Endothelial cell of umbilical vein (primary cell): ENCODE results near the gene CHST11. TPM values are rescaled to one million over a fixed set of nuclear protein-coding genes. Genes with fewer than 3 reads are reported as not detected.

ENCODE experiments used
- BruUV-seq: library from RNA; stranded (reverse); fragments of 400-500 nt; replicated peaks from 2 replicates; lab custom pipeline; 2021; lab: Mats Ljungman, UMichigan
- CTCF ChIA-PET: fragments of 300-600, 350-600 bp; sonication (Branson Sonifier 250); formaldehyde crosslinking; loops from one replicate; lab custom pipeline; 2021; ENCODE audit warnings: antibody characterized with exemption, inconsistent platforms; lab: Charles Lee
- POLR2A ChIA-PET: fragments of 300-600, 350-600 bp; sonication (Branson Sonifier 250); formaldehyde crosslinking; loops from one replicate; lab custom pipeline; 2021; ENCODE audit warnings: antibody characterized with exemption, inconsistent platforms; lab: Charles Lee
- DNase-seq: peaks from one replicate; pipeline ENCODE4 v3.0.0-alpha.2; 2011; ENCODE audit warnings: low read depth, low spot score
- FAIRE-seq: peaks from 2 replicates; lab custom pipeline; 2011; peaks lifted over from hg19 to GRCh38; lab: Jason Lieb, UNC
- H2AFZ ChIP-seq: 2 replicates; pipeline ENCODE4 v1.6.0; 2012; ENCODE audit warnings: low read depth, low read length, control low read depth, inconsistent platforms
- H3K27ac ChIP-seq: 2 replicates; pipeline ENCODE4 v1.5.1; 2011; ENCODE audit warnings: low read depth, mild to moderate bottlenecking, control low read depth, low read length, moderate library complexity; ENCODE audit not compliant: insufficient read depth
- H3K27me3 ChIP-seq, 2 experiments: 2 replicates each; pipeline versions ENCODE4 v1.6.0 to v1.6.1; 2011; ENCODE audit warnings: low read length in 2 of 2, mixed read lengths in 1 of 2; ENCODE audit not compliant: control insufficient read depth in 2 of 2, insufficient read depth in 2 of 2
- H3K36me3 ChIP-seq, 2 experiments: 2 replicates in 1 of 2; 3 replicates in 1 of 2; pipeline ENCODE4 v1.5.1; 2011; ENCODE audit warnings: low read length in 2 of 2, mild to moderate bottlenecking in 1 of 2, moderate library complexity in 1 of 2; ENCODE audit not compliant: control insufficient read depth in 2 of 2, insufficient read depth in 2 of 2; ENCODE audit errors: extremely low read depth in 1 of 2
- H3K4me1 ChIP-seq: 3 replicates; pipeline ENCODE4 v1.5.1; 2011; ENCODE audit warnings: mild to moderate bottlenecking, low read length; ENCODE audit not compliant: control insufficient read depth, insufficient read depth; ENCODE audit errors: extremely low read depth
- H3K4me2 ChIP-seq: 2 replicates; pipeline ENCODE4 v1.6.1; 2011; ENCODE audit warnings: low read length, control low read depth, mixed read lengths; ENCODE audit not compliant: insufficient read depth
- H3K4me3 ChIP-seq, 3 experiments: fragments of 200-600 bp in 1 of 3; sonication (generic), shearing (Covaris generic) in 1 of 3; replicated peaks in 1 of 3; 2 replicates each; pipeline ENCODE4 v1.5.1; 2011 to 2016; ENCODE audit warnings: control low read depth in 3 of 3, low read length in 3 of 3, mild to moderate bottlenecking in 2 of 3, inconsistent platforms in 1 of 3, low read depth in 1 of 3, moderate library complexity in 1 of 3; ENCODE audit not compliant: insufficient read depth in 1 of 3
- H3K79me2 ChIP-seq: 2 replicates; pipeline ENCODE4 v1.6.0; 2012; ENCODE audit warnings: low read length, inconsistent platforms; ENCODE audit not compliant: control insufficient read depth, insufficient read depth
- H3K9ac ChIP-seq: replicated peaks from 2 replicates; pipeline ENCODE3; 2011; ENCODE audit warnings: low read length, control low read depth; ENCODE audit not compliant: insufficient read depth; ENCODE audit errors: extremely low read depth
- H3K9me1 ChIP-seq: replicated peaks from 3 replicates; pipeline ENCODE4 v1.6.0; 2011; ENCODE audit warnings: mild to moderate bottlenecking, low read length; ENCODE audit not compliant: control insufficient read depth, insufficient read depth; ENCODE audit errors: extremely low read depth
- H3K9me3 ChIP-seq: replicated peaks from 2 replicates; pipeline ENCODE4 v1.5.1; 2012; ENCODE audit warnings: low read length, inconsistent platforms; ENCODE audit not compliant: control insufficient read depth, insufficient read depth
- H4K20me1 ChIP-seq: replicated peaks from 2 replicates; pipeline ENCODE3; 2011; ENCODE audit warnings: mild to moderate bottlenecking, low read length; ENCODE audit not compliant: control insufficient read depth, insufficient read depth; ENCODE audit errors: extremely low read depth
- CTCF ChIP-seq, 2 donors: IDR thresholded peaks; 1 replicate in 1 of 2; 2 replicates in 1 of 2; pipeline ENCODE4 v1.5.1; 2011; ENCODE audit warnings: low read length in 2 of 2, mild to moderate bottlenecking in 2 of 2, moderate library complexity in 2 of 2, control low read depth in 1 of 2, inconsistent platforms in 1 of 2, low read depth in 1 of 2; ENCODE audit not compliant: insufficient read depth in 1 of 2; ENCODE audit errors: extremely low read depth in 1 of 2
- EZH2 ChIP-seq: IDR thresholded peaks from 2 replicates; pipeline ENCODE4 v1.6.1; 2012; ENCODE audit warnings: borderline replicate concordance, low read depth, mild to moderate bottlenecking, moderate library complexity, low read length, inconsistent platforms; ENCODE audit not compliant: severe bottlenecking
- FOS ChIP-seq: IDR thresholded peaks from 2 replicates; pipeline ENCODE4 v1.6.1; 2011; ENCODE audit warnings: mild to moderate bottlenecking, low read length, moderate library complexity, borderline replicate concordance; ENCODE audit not compliant: insufficient read depth
- GATA2 ChIP-seq: IDR thresholded peaks from 2 replicates; pipeline ENCODE4 v1.7.0; 2011; ENCODE audit warnings: low read depth, mild to moderate bottlenecking, moderate library complexity, mixed read lengths, low read length; ENCODE audit not compliant: insufficient read length, insufficient read depth
- JUN ChIP-seq: IDR thresholded peaks from 2 replicates; pipeline ENCODE4 v1.6.1; 2011; ENCODE audit warnings: borderline replicate concordance, low read depth; ENCODE audit not compliant: insufficient read length, insufficient read depth
- MYC ChIP-seq: IDR thresholded peaks from one replicate; pipeline ENCODE4 v1.6.1; 2011; ENCODE audit warnings: mild to moderate bottlenecking, low read depth, low read length
- dilution Hi-C: fragments of 300-500 bp; cut with MboI; formaldehyde crosslinking; loops from one replicate; pipeline ENCODE4 v1.15.0; 2019; ENCODE audit warnings: low sequenced_read_pairs; ENCODE audit not compliant: extremely low pct_ligation_motif_present
- intact Hi-C: fragments of 100-400 bp; cut with micrococcal nuclease; formaldehyde crosslinking; loops from one replicate; pipeline ENCODE4 v1.10.0; 2022
- polyA plus RNA-seq, 4 experiments: library from polyadenylated mRNA; depleted of rRNA in 3 of 4; stranded (reverse) in 3 of 4; unstranded in 1 of 4; fragments of >200 nt; gene quantifications; 2 replicates each; pipeline versions ENCODE4 v1.2.1 to v1.2.3, GENCODE V29; 2011 to 2012; ENCODE audit warnings: missing spikeins in 1 of 4
- total RNA-seq: library from RNA; stranded (reverse); gene quantifications from 2 replicates; pipeline ENCODE4 v1.2.3, GENCODE V29; 2021

The CHST11 gene
- total and polyA plus RNA-seq, 2 donors (not counting 3 experiments of a cell fraction or from before 2014, with no cell fraction given) = 19.7 to 20.9 TPM

GRCh38 chr12:104579718-104580495, 123.2 kb downstream of the CHST11 start:
- H3K4me2 ChIP-seq = no peak overlapping the region
- intact Hi-C loops (no loop called here), dilution Hi-C loops (no loop called here)
- no peaks in the 10 kb centered on the region for H3K9me1 ChIP-seq
- ChIA-PET CTCF (interaction anchor here (1.3 kb wide), 1 partner anchor 11 kb away, joined by 4 read pairs; no protein-coding TSS in a partner anchor), POLR2A (no interaction called here)
- DNase-seq (no peak), FAIRE-seq (no peak)
- no peak overlapping the region for H3K9ac ChIP-seq
- H3K79me2 ChIP-seq = peaks cover 4% of the 10 kb centered on the region
- H3K27me3 ChIP-seq = no peaks in the 10 kb centered on the region
- no peaks in the 10 kb centered on the region for H3K9me3 ChIP-seq
- no peaks in the 10 kb centered on the region for H4K20me1 ChIP-seq
- H3K27ac ChIP-seq = no peak overlapping the region
- no TSS peak for BruUV-seq
- no peak overlapping the region for H2AFZ ChIP-seq
- H3K4me1 ChIP-seq = no peaks in the 10 kb centered on the region
- TF ChIP-seq MYC = no peak
- no peak for TF ChIP-seq EZH2
- TF ChIP-seq CTCF (IDR thresholded peaks at IDR 0.05; ENCODE audit: extremely low read depth in 1 of 2, insufficient read depth in 1 of 2, low read depth in 1 of 2, low read length in 2 of 2) = no peak
- TF ChIP-seq GATA2 = no peak
- TF ChIP-seq FOS = no peak
- no peak for TF ChIP-seq JUN
- no peaks in the 10 kb centered on the region for H3K36me3 ChIP-seq
- H3K4me3 ChIP-seq = no peak overlapping the region
